CD14-positive monocyte (primary cell): ENCODE measurements around the gene TULP3. TPM values are rescaled to one million over a fixed set of nuclear protein-coding genes. Genes with fewer than 3 reads are reported as not detected.

Experiments used
- DNase-seq, 3 donors: peaks; one replicate each; pipeline ENCODE4 v3.0.0-alpha.2; 2011 to 2022
- H2AFZ ChIP-seq: 2 replicates; pipeline ENCODE4 v1.6.0; 2012; ENCODE audit warnings: mild to moderate bottlenecking, low read depth, low read length, inconsistent platforms; ENCODE audit not compliant: insufficient read depth, poor library complexity, severe bottlenecking
- H3K27ac ChIP-seq, 2 donors: 1 replicate in 1 of 2; 2 replicates in 1 of 2; pipeline ENCODE4 v1.5.1; 2012 to 2013; ENCODE audit warnings: low read length in 2 of 2, control low read depth in 1 of 2, inconsistent platforms in 1 of 2, low read depth in 1 of 2, mild to moderate bottlenecking in 1 of 2
- H3K27me3 ChIP-seq, 2 donors: one replicate each; pipeline versions ENCODE4 v1.6.0 to v1.6.1; 2011 to 2013; ENCODE audit warnings: low read length in 2 of 2; ENCODE audit not compliant: control insufficient read depth in 2 of 2, insufficient read depth in 2 of 2
- H3K36me3 ChIP-seq, 2 donors: replicated peaks in 1 of 2; 1 replicate in 1 of 2; 2 replicates in 1 of 2; pipeline versions ENCODE4 v1.5.1 to v1.6.1; 2012 to 2013; ENCODE audit warnings: low read length in 2 of 2, control low read depth in 1 of 2, inconsistent platforms in 1 of 2, mild to moderate bottlenecking in 1 of 2; ENCODE audit not compliant: insufficient read depth in 2 of 2, control insufficient read depth in 1 of 2
- H3K4me1 ChIP-seq, 2 donors: 1 replicate in 1 of 2; 2 replicates in 1 of 2; pipeline versions ENCODE4 v1.5.1 to v1.6.1; 2012 to 2013; ENCODE audit warnings: low read length in 2 of 2, control low read depth in 1 of 2, inconsistent platforms in 1 of 2, mild to moderate bottlenecking in 1 of 2, moderate library complexity in 1 of 2; ENCODE audit not compliant: insufficient read depth in 2 of 2, control insufficient read depth in 1 of 2
- H3K4me2 ChIP-seq: replicated peaks from 2 replicates; pipeline ENCODE3; 2012; ENCODE audit warnings: low read length, moderate library complexity, mild to moderate bottlenecking; ENCODE audit not compliant: poor library complexity, severe bottlenecking; ENCODE audit errors: extremely low read depth
- H3K4me3 ChIP-seq, 3 experiments: fragments of 200-600 bp in 1 of 3; sonication (generic) in 1 of 3; replicated peaks in 1 of 3; 1 replicate in 2 of 3; 2 replicates in 1 of 3; pipeline ENCODE4 v1.5.1; 2011 to 2013; ENCODE audit warnings: low read length in 3 of 3, mild to moderate bottlenecking in 3 of 3, control low read depth in 2 of 3, low read depth in 2 of 3, inconsistent platforms in 1 of 3, moderate library complexity in 1 of 3
- H3K79me2 ChIP-seq: 2 replicates; pipeline ENCODE4 v1.6.0; 2012; ENCODE audit warnings: mild to moderate bottlenecking, control low read depth, inconsistent platforms, low read length, moderate library complexity; ENCODE audit not compliant: insufficient read depth
- H3K9ac ChIP-seq: 2 replicates; pipeline ENCODE4 v1.6.0; 2017; ENCODE audit warnings: low read length, mild to moderate bottlenecking; ENCODE audit not compliant: insufficient read depth, poor library complexity, severe bottlenecking
- H3K9me3 ChIP-seq, 2 donors: replicated peaks in 1 of 2; 1 replicate in 1 of 2; 2 replicates in 1 of 2; pipeline versions ENCODE4 v1.5.1 to v1.6.1; 2012 to 2013; ENCODE audit warnings: low read length in 2 of 2, control low read depth in 1 of 2; ENCODE audit not compliant: control insufficient read depth in 1 of 2, insufficient read depth in 1 of 2
- H4K20me1 ChIP-seq: 2 replicates; pipeline ENCODE4 v1.6.0; 2012; ENCODE audit warnings: mild to moderate bottlenecking, low read length, control low read depth, moderate library complexity; ENCODE audit not compliant: insufficient read depth
- H3K27ac Mint-ChIP-seq, 7 donors: one replicate each; pipeline ENCODE4 v1.8.0; 2020; ENCODE audit warnings: mild to moderate bottlenecking in 7 of 7, mixed read lengths in 7 of 7, moderate library complexity in 6 of 7, inconsistent platforms in 2 of 7
- H3K27me3 Mint-ChIP-seq, 3 donors: one replicate each; pipeline ENCODE4 v1.8.0; 2021 to 2022; ENCODE audit warnings: low read depth in 3 of 3, mild to moderate bottlenecking in 3 of 3, mixed read lengths in 3 of 3, moderate library complexity in 3 of 3, inconsistent platforms in 1 of 3
- H3K36me3 Mint-ChIP-seq, 2 donors: one replicate each; pipeline ENCODE4 v1.8.0; 2020; ENCODE audit warnings: mixed read lengths in 2 of 2, inconsistent platforms in 1 of 2, mild to moderate bottlenecking in 1 of 2
- H3K4me1 Mint-ChIP-seq: one replicate; pipeline ENCODE4 v1.8.0; 2020; ENCODE audit warnings: mild to moderate bottlenecking, mixed read lengths
- H3K4me3 Mint-ChIP-seq, 2 donors: one replicate each; pipeline ENCODE4 v1.8.0; 2020; ENCODE audit warnings: mild to moderate bottlenecking in 2 of 2, mixed read lengths in 2 of 2, moderate library complexity in 1 of 2
- H3K9me3 Mint-ChIP-seq, 7 donors: one replicate each; pipeline ENCODE4 v1.8.0; 2020 to 2022; ENCODE audit warnings: mixed read lengths in 7 of 7, mild to moderate bottlenecking in 6 of 7, moderate library complexity in 6 of 7, inconsistent platforms in 2 of 7
- WGBS: methylation state at CpG from one replicate; pipeline ENCODE4 v1.1.5; 2013; ENCODE audit warnings: missing lambda C conversion rate; ENCODE audit not compliant: insufficient coverage; 5-methylcytosine and 5-hydroxymethylcytosine counted together
- intact Hi-C, 2 donors: fragments of 100-400 bp; cut with micrococcal nuclease; formaldehyde crosslinking; loops; one replicate each; pipeline versions ENCODE4 v1.15.0 to v1.15.1; 2023
- polyA plus RNA-seq, 3 donors: library from polyadenylated mRNA; depleted of rRNA in 1 of 3; unstranded in 2 of 3; stranded (reverse) in 1 of 3; fragments of 300-500 nt in 2 of 3; fragments of >200 nt in 1 of 3; fragmentation: Illumina TruSeq in 2 of 3; gene quantifications; 1 replicate in 2 of 3; 2 replicates in 1 of 3; pipeline ENCODE4 v1.2.3, GENCODE V29; 2012 to 2021
- TF ChIP-seq, protein P1 (sequence below): fragments of 200-600 bp; IDR thresholded peaks from one replicate; pipeline ENCODE4 v1.8.0; 2022; ENCODE audit warnings: antibody characterized with exemption, mild to moderate bottlenecking

TULP3 gene
- polyA plus RNA-seq, 3 donors: 1.7 to 3.6 (median 2.3) TPM

DNA sequence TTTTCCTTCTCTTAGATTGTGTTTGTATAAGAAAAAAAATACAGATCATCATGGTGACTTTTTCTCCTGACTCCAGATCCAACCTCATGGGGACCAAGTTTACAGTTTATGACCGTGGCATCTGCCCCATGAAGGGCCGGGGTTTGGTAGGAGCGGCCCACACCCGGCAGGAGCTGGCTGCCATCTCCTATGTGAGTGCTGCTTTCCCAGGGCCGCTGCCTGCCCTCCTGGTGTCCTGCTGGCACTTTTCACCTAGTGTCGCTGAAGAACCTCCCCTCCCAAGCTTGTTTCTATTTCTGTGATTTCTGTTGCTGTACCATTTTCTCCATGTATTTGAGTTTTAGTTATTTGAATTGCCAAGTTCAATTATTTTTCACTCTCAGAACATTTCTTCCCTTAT is 43.7 kb downstream of the TULP3 start:
- H3K4me3 Mint-ChIP-seq: no peak overlapping the region
- Histone ChIP-seq H3K9me3 (no peaks in the 10 kb centered on the region), H4K20me1 (no peaks in the 10 kb centered on the region), H3K27ac (no peak overlapping the region), H3K4me1 (no peaks in the 10 kb centered on the region), H3K9ac (no peak overlapping the region), H3K27me3 (no peaks in the 10 kb centered on the region), H3K36me3 (no peaks in the 10 kb centered on the region), H3K4me3 (no peak overlapping the region), H3K4me2 (no peak overlapping the region), H3K79me2 (no peaks in the 10 kb centered on the region), H2AFZ (no peak overlapping the region)
- no peaks in the 10 kb centered on the region for H3K9me3 Mint-ChIP-seq
- no peak overlapping the region for H3K27ac Mint-ChIP-seq
- no peaks in the 10 kb centered on the region for H3K4me1 Mint-ChIP-seq
- H3K36me3 Mint-ChIP-seq: peaks cover 20 to 27% of the 10 kb centered on the region in 2 donors
- DNase-seq: no peak
- TF ChIP-seq, protein P1, sequence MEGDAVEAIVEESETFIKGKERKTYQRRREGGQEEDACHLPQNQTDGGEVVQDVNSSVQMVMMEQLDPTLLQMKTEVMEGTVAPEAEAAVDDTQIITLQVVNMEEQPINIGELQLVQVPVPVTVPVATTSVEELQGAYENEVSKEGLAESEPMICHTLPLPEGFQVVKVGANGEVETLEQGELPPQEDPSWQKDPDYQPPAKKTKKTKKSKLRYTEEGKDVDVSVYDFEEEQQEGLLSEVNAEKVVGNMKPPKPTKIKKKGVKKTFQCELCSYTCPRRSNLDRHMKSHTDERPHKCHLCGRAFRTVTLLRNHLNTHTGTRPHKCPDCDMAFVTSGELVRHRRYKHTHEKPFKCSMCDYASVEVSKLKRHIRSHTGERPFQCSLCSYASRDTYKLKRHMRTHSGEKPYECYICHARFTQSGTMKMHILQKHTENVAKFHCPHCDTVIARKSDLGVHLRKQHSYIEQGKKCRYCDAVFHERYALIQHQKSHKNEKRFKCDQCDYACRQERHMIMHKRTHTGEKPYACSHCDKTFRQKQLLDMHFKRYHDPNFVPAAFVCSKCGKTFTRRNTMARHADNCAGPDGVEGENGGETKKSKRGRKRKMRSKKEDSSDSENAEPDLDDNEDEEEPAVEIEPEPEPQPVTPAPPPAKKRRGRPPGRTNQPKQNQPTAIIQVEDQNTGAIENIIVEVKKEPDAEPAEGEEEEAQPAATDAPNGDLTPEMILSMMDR: no peak
- intact Hi-C loops: no loop called here
- WGBS: 94% methylated on average over 4 of the region's 6 CpGs
- H3K27me3 Mint-ChIP-seq: no peaks in the 10 kb centered on the region

DNA sequence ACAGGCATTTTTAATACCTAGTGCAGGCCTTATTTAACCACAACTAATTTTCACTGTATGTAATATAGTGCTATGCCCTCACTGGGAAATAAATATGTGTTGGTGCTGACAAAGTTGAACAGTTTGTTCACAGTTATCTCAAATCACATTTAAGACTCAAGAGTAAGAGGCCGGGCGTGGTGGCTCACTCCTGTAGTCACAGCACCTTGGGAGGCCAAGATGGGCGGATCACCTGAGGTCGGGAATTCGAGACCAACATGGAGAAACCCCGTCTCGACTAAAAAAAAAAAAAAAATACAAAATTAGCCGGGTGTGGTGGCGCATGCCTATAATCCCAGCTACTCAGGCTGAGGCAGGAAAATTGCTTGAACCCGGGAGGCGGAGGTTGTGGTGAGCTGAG is 45.6 kb downstream of the TULP3 start:
- Histone ChIP-seq H3K9ac (no peak overlapping the region), H3K36me3 (peaks cover 0 to 2% of the 10 kb centered on the region in 2 donors), H3K4me2 (no peak overlapping the region), H3K79me2 (no peaks in the 10 kb centered on the region), H4K20me1 (no peaks in the 10 kb centered on the region), H3K9me3 (no peaks in the 10 kb centered on the region), H3K27me3 (no peaks in the 10 kb centered on the region), H3K27ac (no peak overlapping the region), H3K4me3 (no peak overlapping the region), H3K4me1 (no peaks in the 10 kb centered on the region), H2AFZ (no peak overlapping the region)
- intact Hi-C loops: no loop called here
- H3K4me3 Mint-ChIP-seq: no peak overlapping the region
- no peak for DNase-seq
- H3K36me3 Mint-ChIP-seq: peaks cover 17 to 23% of the 10 kb centered on the region in 2 donors
- no peaks in the 10 kb centered on the region for H3K9me3 Mint-ChIP-seq
- no peaks in the 10 kb centered on the region for H3K4me1 Mint-ChIP-seq
- H3K27ac Mint-ChIP-seq: no peak overlapping the region
- WGBS: 95% methylated on average over 5 of the region's 11 CpGs
- no peaks in the 10 kb centered on the region for H3K27me3 Mint-ChIP-seq
- TF ChIP-seq, protein P1: no peak
